Stimulated activated CD8-positive, alpha-beta memory T cell treated with anti-CD3 and anti-CD28 coated beads, Interleukin-15, amount 100 ng/mL, for 4 hours (primary cell): ENCODE data around the gene SGMS1.
"Not testable (repeated sequence)": the region's sequence is repeated elsewhere in the genome, so short reads cannot be mapped to it uniquely, and the experiment has no call there.

Experiments
- DNase-seq, 2 donors: peaks; one replicate each; pipeline ENCODE4 v3.0.0-alpha.2; 2020; ENCODE audit warnings: low read depth in 2 of 2

SGMS1 gene

DNA sequence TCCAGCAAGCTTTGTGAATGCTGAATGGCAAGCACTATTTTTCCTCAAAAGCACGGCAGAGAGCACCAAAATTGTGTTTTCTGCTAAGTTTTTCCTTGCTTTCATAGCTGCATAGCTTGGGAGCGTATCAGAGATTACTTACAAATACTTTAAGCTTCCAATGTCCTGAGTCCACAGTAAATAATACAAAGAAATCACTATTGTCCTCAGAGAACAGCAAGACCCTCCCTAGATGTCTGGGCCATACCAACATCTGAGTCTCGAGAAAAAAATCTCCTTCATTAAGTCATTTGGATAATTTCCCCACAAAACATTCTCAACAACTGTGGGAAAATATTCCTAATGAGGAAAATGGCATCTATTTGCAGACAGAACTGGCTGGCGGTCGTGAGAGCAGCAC, 41.7 kb downstream of the SGMS1 start:
- no peak for DNase-seq

DNA sequence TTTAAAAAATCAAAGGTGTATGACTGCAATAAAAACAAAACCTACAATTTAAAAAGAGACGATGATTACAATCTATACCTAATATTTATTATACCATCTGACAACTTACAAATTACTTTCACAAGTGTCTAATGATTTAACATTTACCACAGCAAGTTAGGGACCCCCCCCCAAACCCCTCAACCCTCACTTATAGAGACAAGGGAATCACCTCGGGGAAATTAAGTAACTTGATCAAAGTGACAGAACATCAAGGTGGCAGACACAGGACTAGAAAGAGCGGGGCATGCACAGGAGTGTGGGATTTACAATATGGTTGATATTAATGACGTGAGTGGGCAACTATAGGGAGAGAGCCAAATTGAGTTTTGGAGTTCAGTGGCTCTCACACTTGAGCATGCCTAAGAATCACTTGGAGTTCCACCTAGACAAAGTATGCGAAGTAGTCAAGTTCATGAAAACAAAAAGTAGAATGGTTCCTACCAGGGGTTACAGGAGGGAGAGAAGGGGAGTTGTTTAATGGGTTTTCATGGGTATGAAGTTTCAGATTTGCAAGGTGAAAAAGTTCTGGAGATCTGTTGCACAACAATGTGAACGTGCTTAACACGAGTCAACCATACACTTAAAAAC, 43.4 kb downstream of the SGMS1 start:
- DNase-seq: no peak

DNA sequence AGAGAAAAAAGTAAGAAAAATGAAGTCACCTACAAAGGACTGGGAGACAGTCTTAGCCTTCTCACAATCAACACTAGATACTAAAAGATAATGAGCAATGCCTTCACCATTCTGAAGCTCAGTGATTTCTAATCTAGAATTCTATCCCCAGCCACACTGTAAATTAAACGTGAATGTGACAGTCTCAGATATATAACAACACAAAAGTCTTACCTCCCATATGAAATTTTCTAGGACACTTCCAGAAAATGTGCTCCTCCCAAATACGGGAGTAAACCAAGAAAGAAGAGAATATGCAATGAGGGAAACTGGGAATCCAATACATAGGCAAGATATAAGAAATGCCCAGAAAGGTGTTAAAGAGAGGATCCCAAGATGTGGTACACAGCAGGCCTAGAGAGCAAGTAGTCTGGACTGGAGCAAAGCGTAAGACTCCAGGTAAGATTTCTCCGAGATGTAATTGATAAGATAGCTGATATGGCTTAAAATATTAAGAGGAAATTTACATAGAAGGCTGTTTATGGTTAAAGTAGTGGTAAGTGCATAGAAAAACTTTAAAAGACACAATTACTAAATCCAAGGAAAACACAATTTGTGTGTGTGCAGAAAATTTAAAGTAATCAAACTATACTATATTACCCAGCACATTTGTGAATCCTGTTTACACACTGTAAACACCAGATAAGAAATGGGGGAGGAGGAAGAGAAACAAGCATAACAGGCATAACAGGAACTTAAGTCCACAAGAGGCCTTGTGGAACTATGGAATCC, 44.1 kb downstream of the SGMS1 start:
- no peak for DNase-seq

- DNase-seq: no peak
Measured at GRCh38 chr10:50578949-50579348, 44.8 kb downstream of the SGMS1 start.

GRCh38 chr10:50577681-50578350, 45.9 kb downstream of the SGMS1 start:
- no peak for DNase-seq

DNA sequence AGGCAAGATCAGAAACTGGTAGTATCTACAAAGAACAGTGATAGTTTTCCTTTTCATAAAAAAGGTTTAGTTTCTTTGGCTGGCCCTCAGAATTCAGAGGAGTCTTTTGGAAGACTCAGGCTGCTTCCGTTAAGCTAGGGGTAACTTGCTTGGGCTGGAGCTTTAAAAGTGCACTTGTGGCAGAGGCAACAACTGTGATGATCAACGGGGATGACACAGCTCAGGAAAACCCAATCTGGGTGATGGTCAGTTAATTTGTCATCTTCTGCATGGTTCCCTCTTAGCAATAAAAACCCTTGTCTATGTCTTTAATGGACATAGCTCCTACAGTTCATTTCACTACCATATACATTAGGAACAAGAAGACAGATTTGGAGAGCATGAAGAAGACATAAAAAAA, 46.7 kb downstream of the SGMS1 start:
- DNase-seq: no peak

GRCh38 chr10:50576245-50576815, 47.4 kb downstream of the SGMS1 start:
- DNase-seq: no peak

GRCh38 chr10:50575477-50576244, 48.1 kb downstream of the SGMS1 start:
- no peak for DNase-seq

DNA sequence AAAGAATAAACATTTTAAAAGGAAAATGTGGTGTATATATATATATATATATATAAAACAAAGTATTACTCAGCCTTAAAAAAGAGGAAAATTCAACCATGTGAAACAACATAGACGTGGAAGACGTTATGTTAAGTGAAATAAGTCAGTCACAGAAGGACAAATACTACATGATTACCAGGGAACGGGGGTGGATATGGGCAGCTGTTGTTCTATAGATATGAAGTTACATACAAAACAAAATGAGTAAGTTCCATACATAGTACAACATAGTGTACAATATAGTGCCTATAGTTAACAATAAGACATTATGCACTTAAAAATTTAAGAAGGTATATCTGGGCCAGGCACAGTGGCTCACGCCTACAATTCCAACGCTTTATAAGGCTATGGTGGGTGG, 48.8 kb downstream of the SGMS1 start:
- DNase-seq: no peak

DNA sequence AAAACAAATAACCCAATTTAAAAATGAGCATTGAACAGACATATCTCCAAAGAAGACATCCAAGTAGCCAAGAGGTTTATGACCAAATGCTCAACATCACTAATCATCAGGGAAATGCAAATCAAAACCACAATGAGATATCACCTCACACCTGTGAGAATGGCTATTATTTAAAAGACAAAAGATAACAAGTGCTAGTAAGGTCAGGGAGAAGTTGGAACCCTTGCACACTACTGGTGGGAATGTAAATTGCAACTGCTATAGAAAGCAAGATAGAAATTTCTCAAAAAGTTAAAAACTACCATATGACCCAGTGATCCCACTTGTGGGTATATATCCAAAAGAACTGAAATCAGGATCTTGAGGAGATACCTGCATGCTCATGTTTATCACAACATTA, 49.5 kb downstream of the SGMS1 start:
- DNase-seq: no peak

- DNase-seq: no peak
Measured at GRCh38 chr10:50572017-50572491, 51.7 kb downstream of the SGMS1 start.

- not testable (repeated sequence) for DNase-seq
Measured at GRCh38 chr10:50568750-50569149, 55.0 kb downstream of the SGMS1 start.

- DNase-seq: no peak
Measured at GRCh38 chr10:50567384-50567783, 56.4 kb downstream of the SGMS1 start.

GRCh38 chr10:50566150-50566549, 57.6 kb downstream of the SGMS1 start:
- DNase-seq: no peak

DNA sequence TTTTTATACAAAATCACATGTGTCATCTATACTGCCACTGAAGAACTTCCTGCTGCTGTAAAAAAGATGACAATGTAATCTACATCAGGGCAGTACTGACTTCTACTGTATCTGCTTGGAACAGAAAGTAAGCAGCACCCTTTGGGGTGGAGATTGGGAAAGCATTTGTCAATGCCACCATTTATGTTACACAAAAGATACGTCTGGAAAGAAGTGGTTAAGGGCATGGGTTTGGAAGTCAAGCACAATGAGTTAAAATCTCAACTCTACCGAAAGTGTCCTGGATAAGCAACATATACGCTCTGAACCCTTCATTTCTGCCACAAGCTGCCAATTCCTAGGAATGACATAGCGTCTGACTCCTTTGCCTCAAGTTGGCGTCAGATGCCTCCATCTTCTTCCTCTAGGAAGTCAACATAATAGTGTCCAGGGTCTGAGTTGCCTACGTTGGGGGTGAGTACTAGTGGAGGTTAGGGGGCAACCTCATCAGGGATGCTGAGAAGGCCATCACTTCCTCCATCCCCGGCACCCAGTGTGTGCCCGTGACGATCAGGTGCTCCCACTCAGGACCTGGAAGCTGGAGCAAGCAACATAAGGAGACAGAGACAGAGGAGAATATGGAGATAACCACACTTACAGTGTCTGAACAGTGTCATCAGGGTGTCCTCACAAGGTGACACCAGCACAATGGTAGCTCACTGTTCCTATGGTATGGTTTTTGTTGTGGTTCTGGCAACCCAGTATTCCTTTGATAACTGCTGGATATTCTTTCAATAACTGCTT, 58.3 kb downstream of the SGMS1 start:
- no peak for DNase-seq

GRCh38 chr10:50563906-50564305, 59.9 kb downstream of the SGMS1 start:
- no peak for DNase-seq

DNA sequence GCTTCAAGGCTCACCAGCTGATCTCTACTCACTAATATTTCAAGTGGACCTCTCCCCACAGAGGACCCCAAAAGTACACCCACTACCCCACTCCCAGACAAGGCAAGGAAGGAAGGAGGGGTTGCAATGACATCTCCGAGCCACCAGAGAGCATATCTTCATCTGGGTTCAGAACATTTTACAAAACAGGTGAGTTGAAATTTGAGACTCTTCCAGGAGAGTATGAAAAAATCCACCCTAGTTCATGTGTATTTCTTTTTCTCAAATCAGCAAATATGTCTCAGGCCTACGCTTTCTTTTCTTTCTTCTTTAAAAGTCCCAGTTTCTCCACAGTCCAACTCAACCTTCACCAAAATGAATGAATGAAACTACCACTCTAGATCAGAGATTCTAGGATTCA, 61.9 kb downstream of the SGMS1 start:
- DNase-seq: no peak

DNA sequence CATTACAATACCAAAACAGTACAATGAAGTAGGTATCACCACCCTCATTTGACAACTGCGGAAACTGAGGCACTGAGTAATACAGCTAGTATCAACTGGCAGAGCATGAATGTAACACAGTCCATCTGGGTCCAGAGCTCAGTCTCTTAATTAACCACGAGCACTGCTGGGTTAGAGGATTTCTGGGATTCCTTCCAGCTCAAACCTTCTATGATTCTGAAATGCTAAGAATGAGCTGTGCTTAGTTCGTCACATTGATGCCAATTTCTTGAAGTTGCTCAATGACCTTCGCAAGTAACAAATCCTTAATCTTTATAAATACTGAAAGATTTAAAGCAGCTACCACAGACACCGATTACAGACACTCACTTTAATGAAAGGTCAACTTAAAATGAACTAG, 62.5 kb downstream of the SGMS1 start:
- no peak for DNase-seq

- no peak for DNase-seq
Measured at GRCh38 chr10:50560370-50560769, 63.4 kb downstream of the SGMS1 start.

- DNase-seq: no peak
Measured at GRCh38 chr10:50558371-50558770, 65.4 kb downstream of the SGMS1 start.

DNA sequence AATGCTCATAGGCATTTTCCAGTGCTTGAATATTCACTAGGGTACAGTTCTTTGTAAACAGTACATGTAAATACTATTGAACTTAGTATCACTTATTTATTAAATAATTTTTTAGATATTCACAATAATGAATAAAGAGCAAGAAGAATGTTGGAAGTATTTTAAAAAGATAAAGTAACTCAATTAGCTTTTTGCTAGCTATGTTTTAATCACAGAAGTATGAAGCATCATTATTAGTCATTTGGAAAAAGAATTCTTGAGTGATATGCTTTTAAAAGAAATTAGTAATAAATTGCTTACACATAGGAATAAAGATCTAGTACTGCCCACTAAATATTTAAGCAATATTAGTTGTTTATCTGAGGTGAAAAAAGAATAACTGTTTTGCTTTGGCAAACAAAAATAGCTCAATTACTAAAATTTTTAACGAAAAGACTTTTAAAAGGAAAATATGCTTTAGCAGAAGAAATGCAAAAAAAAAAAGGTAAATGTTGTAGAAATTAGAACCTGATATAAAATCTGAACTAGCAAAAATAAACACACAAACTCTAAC, 66.5 kb downstream of the SGMS1 start:
- DNase-seq: no peak
